ENCODE measurements around the gene PARD6B.
A peak's percentile ranks its signal among the peaks of the same experiment; 100 is the strongest.
"Not testable (repeated sequence)": the region's sequence is repeated elsewhere in the genome, so short reads cannot be mapped to it uniquely, and the experiment has no call there.

Gene PARD6B

DNA sequence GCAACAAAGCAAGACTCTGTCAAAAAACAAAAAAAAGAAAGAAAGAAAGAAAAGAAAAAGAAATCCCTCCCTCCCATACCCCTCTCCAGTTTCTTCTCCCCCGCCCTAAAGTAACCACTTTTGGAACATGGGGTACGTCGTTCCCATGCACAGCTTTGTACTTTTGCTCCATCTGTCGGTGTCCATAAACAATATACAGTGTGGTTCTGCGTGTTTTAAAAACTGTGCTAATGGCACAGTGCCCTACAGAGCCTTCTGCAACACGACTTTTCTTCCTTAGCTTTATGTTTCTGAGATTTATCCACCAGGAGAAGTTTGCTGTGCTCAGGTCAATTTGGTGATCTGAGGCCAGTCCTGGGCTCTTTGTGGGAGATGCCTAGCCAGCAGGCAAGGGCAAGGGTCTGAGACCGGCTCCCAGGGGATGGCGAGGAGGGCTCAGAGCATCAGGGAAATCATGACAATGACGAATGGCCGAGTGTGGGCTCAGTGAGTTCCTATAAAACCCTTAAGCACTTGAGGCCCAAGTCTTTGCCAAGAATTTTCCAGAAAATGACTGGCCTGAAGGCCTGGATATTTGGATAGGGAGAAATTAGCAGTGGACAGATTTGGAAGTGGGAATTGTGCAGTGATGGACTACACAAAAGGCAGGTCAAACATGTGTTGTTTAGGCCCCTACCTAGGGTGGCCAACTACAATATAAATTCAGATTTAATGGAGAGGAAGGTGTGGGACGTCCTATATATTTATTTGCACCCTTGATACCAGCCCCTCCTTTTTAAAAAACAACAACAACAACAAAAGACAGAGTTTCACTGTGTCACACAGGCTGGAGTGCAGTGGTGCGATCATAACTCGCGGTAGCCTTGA lies 61.6 kb downstream of the PARD6B start:
- H3K4me3 Mint-ChIP-seq: peak overlapping the region; percentile 54
- H3K36me3 Mint-ChIP-seq (ENCODE audit: low read depth): no peaks in the 10 kb centered on the region
- DNase-seq: peak; percentile 60
- peak overlapping the region; percentile 78 for H3K27ac Mint-ChIP-seq
- TF ChIP-seq, protein P1, sequence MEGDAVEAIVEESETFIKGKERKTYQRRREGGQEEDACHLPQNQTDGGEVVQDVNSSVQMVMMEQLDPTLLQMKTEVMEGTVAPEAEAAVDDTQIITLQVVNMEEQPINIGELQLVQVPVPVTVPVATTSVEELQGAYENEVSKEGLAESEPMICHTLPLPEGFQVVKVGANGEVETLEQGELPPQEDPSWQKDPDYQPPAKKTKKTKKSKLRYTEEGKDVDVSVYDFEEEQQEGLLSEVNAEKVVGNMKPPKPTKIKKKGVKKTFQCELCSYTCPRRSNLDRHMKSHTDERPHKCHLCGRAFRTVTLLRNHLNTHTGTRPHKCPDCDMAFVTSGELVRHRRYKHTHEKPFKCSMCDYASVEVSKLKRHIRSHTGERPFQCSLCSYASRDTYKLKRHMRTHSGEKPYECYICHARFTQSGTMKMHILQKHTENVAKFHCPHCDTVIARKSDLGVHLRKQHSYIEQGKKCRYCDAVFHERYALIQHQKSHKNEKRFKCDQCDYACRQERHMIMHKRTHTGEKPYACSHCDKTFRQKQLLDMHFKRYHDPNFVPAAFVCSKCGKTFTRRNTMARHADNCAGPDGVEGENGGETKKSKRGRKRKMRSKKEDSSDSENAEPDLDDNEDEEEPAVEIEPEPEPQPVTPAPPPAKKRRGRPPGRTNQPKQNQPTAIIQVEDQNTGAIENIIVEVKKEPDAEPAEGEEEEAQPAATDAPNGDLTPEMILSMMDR (IDR thresholded peaks at IDR 0.05): no peak
- H3K27me3 Mint-ChIP-seq (ENCODE audit: low read depth, poor library complexity): peaks cover 5% of the 10 kb centered on the region
- no peaks in the 10 kb centered on the region for H3K9me3 Mint-ChIP-seq
- H3K4me1 Mint-ChIP-seq: peaks cover 46% of the 10 kb centered on the region

DNA sequence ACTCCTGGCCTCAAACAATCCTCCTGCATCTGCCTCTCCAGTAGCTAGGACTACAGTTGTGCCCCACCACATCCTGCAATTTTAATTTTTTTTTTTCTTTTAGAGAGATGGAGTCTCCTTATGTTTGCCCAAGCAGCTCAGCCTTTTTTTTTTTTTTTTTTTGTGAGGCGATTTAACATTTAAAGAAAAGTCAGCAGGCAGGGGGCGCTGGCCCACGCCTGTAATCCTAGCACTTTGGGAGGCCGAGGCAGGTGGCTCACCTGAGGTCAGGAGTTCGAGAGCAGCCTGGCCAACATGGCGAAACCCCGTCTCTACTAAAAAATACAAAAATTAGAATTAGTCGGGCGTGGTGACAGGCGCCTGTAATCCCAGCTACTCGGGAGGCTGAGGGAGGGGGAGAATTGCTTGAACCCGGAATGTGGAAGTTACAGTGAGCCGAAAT lies 62.2 kb downstream of the PARD6B start:
- peak; percentile 28 for DNase-seq

DNA sequence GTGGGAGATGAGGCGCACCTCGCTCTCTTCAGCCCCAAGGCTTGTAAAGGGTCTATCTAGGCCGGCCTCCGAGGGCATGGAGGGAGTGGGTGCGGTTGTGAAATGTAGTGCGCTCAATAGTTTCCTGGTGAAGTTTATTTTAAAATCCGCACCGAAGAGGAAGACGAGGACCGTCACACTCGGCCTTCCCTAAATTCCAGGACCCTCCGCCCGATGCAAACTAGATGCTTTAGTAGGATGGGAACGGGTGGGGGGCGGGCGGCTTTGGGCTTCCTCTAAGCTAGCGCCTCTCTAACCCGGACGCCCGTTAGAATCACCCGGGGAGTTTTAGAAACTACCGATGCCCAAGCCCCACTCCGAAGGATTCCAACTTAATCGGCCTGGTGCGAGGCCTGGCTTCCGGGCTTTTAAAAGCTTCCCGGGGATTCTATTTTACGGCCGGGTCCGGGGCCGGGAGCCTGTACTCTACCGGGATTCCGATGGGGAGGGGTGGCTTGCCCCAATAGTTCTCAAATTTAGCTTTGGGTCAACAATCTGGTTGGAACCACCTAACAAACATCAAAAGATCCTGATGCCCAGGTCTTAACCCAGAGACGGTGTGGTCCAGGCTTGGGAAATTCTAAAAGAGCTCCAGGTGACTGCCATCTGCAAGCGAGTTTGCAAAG lies 62.9 kb downstream of the PARD6B start:
- TF ChIP-seq, protein P1 (IDR thresholded peaks at IDR 0.05): peak; percentile 53
- Mint-ChIP-seq H3K27me3 (ENCODE audit: low read depth, poor library complexity) (peaks cover 5% of the 10 kb centered on the region), H3K4me3 (peak overlapping the region; percentile 71), H3K36me3 (ENCODE audit: low read depth) (no peaks in the 10 kb centered on the region), H3K9me3 (no peaks in the 10 kb centered on the region), H3K27ac (no peak overlapping the region), H3K4me1 (peaks cover 41% of the 10 kb centered on the region)
- no peak for DNase-seq

More for the DNA sequence above, 62.2 kb downstream of the PARD6B start:
- H3K9me3 Mint-ChIP-seq; H3K27me3 Mint-ChIP-seq (ENCODE audit: low read depth, poor library complexity); H3K27ac Mint-ChIP-seq; H3K36me3 Mint-ChIP-seq (ENCODE audit: low read depth): not testable (repeated sequence)
- peak overlapping the region; percentile 54 for H3K4me3 Mint-ChIP-seq
- H3K4me1 Mint-ChIP-seq: peaks cover 40% of the 10 kb centered on the region

DNA sequence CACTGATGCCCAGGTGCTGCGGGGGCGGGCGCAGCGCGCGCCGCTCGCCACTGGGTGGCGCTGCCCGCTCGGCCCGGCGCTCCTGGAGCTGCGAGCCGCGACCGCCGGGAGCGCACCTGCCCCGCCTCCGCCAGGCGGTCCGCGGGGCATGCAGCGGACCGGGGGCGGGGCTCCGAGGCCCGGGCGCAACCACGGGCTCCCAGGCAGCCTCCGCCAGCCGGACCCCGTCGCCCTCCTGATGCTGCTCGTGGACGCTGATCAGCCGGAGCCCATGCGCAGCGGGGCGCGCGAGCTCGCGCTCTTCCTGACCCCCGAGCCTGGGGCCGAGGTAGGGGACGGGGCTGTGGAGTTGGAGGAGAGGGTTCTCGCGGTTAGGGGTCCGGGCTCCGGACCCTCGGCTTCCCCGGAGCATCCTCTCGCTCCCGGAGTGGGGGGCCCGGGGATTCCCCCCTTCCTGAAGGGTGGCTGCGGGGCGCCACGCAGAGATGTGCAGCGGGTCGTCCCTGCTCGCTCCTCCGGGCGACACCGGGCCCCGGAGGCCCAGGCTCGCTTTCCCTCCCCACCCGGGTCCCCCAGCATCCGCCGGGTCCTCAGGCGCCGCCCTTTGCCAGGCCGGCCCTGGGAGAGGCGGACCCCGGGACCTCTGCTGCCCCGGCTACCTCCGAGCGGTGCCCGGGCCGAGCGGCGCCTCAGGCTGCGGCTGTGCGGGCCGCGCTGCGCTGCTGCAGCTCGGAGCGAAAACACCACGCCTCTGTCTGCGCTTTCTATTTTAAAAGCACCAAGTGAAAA lies 63.7 kb downstream of the PARD6B start, which contains the start of gene BCAS4:
BCAS4 (plus strand) TSS at position 216 of the 789 bp plus-strand sequence; CDS start at position 239, 23 bp downstream.
- DNase-seq: peak; percentile 86
- TF ChIP-seq, protein P1 (IDR thresholded peaks at IDR 0.05): no peak
- no peak within 1 kb of the TSS for H3K27ac Mint-ChIP-seq
- H3K9me3 Mint-ChIP-seq: no peaks in the 10 kb centered on the region
- H3K4me3 Mint-ChIP-seq: peak within 1 kb of the TSS; percentile 89
- H3K36me3 Mint-ChIP-seq (ENCODE audit: low read depth): no peaks in the 10 kb centered on the region
- H3K4me1 Mint-ChIP-seq: peaks cover 43% of the 10 kb centered on the region
- peaks cover 5% of the 10 kb centered on the region for H3K27me3 Mint-ChIP-seq (ENCODE audit: low read depth, poor library complexity)

DNA sequence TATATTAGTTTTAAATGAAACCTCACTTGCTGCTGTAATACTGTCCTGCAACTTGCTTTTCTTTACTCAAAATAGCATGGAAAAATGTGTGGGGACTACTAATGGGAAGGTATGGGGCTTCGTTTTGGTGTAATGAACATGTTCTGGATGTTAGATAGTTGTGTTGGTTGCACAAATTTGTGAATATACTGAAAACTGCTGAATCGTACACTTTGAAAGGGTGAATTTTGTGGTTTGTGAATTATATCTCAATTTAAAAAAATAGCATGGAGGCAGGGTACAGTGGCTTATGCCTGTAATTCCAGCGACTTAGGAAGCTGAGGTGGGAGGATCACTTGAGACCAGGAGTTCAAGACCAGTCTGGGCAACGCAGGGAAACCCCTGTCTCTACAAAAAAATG lies 65.8 kb downstream of the PARD6B start:
- DNase-seq: no peak
- Mint-ChIP-seq H3K36me3 (ENCODE audit: low read depth) (no peaks in the 10 kb centered on the region), H3K4me1 (peaks cover 34% of the 10 kb centered on the region), H3K4me3 (no peak overlapping the region), H3K27me3 (ENCODE audit: low read depth, poor library complexity) (peaks cover 5% of the 10 kb centered on the region), H3K9me3 (no peaks in the 10 kb centered on the region), H3K27ac (no peak overlapping the region)
- TF ChIP-seq, protein P1 (IDR thresholded peaks at IDR 0.05): no peak

DNA sequence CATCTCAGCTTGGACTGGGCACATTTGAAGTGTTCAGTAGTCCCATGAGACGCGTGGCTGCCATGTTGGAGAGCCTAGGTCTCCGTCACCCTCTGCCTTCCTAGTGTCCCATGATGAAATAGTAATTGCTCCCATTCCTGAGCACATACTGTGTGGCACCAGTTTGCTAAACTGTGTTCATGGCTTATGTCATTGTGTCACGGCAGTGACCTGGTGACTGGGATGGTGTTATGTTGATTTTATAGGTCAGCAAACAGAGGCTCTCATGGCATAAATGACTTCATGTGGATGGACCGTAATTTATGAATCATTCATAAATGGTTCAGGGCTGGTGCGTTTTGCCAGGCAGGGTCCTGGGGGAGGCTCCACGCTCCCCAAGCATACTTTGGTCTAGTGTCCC lies 67.3 kb downstream of the PARD6B start:
- Mint-ChIP-seq H3K27me3 (ENCODE audit: low read depth, poor library complexity) (no peaks in the 10 kb centered on the region), H3K9me3 (no peaks in the 10 kb centered on the region), H3K4me3 (no peak overlapping the region), H3K36me3 (ENCODE audit: low read depth) (no peaks in the 10 kb centered on the region), H3K27ac (no peak overlapping the region), H3K4me1 (peaks cover 20% of the 10 kb centered on the region)
- no peak for DNase-seq
- TF ChIP-seq, protein P1 (IDR thresholded peaks at IDR 0.05): no peak
